Measurements from ENCODE around the gene REXO4. TPM values are rescaled to one million over a fixed set of nuclear protein-coding genes. Genes with fewer than 3 reads are reported as not detected.
"Not testable (repeated sequence)": the region's sequence is repeated elsewhere in the genome, so short reads cannot be mapped to it uniquely, and the experiment has no call there.

The REXO4 gene
- polyA plus RNA-seq, 1 of the 3 experiments (the other 2 are of a cell fraction), result 37.3 TPM

DNA sequence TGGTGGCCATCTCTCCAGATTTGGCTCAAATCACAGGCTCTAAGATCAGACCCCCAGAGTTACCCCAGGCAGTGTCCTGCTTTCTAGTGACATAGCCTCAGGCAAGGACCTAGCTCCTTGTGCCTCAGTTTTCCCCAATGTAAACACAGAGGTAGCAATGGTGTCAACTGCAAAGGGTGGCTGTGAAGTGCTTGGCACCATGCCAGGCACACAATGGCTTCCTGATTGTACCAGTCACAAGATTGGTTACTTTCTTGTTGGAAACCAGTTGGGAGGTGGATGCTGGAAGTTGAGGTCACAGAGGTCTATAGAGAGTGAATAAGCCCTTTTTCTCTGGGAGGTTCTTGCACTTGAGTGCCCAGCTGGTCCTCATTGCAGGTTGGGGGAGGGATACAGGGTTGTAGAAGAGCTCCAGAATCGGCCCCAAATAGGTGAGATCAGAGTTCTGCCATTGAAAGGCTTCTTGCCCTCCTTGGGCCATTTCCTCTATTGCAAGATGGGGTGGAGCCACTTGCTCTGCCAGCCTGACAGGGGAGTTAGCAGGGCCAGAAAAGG, 39.3 kb downstream of the REXO4 start:
- TF ChIP-seq SIN3A (IDR thresholded peaks at IDR 0.05; ENCODE audit: borderline replicate concordance, low read depth, low read length) (no peak), JUND (IDR thresholded peaks at IDR 0.05) (no peak), POLR2AphosphoS5 (IDR thresholded peaks at IDR 0.05; ENCODE audit: low read depth, low read length) (no peak)
- TF ChIP-seq, protein P1, sequence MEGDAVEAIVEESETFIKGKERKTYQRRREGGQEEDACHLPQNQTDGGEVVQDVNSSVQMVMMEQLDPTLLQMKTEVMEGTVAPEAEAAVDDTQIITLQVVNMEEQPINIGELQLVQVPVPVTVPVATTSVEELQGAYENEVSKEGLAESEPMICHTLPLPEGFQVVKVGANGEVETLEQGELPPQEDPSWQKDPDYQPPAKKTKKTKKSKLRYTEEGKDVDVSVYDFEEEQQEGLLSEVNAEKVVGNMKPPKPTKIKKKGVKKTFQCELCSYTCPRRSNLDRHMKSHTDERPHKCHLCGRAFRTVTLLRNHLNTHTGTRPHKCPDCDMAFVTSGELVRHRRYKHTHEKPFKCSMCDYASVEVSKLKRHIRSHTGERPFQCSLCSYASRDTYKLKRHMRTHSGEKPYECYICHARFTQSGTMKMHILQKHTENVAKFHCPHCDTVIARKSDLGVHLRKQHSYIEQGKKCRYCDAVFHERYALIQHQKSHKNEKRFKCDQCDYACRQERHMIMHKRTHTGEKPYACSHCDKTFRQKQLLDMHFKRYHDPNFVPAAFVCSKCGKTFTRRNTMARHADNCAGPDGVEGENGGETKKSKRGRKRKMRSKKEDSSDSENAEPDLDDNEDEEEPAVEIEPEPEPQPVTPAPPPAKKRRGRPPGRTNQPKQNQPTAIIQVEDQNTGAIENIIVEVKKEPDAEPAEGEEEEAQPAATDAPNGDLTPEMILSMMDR (IDR thresholded peaks at IDR 0.05), result no peak
- TF ChIP-seq, protein P2, sequence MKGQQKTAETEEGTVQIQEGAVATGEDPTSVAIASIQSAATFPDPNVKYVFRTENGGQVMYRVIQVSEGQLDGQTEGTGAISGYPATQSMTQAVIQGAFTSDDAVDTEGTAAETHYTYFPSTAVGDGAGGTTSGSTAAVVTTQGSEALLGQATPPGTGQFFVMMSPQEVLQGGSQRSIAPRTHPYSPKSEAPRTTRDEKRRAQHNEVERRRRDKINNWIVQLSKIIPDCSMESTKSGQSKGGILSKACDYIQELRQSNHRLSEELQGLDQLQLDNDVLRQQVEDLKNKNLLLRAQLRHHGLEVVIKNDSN (IDR thresholded peaks at IDR 0.05; ENCODE audit: borderline replicate concordance, low read depth), result no peak
- no peak overlapping the region for H3K9ac ChIP-seq
- WGBS (ENCODE audit: low lambda C conversion rate), result 100% methylated on average over 1 of the region's 1 CpG
- H3K9me3 ChIP-seq, result no peaks in the 10 kb centered on the region
- peaks cover 9% of the 10 kb centered on the region for H3F3A ChIP-seq (replicated peaks; ENCODE audit: insufficient read depth)
- H3K9me2 ChIP-seq, result no peaks in the 10 kb centered on the region
- POLR2A ChIA-PET, result interaction anchor here (0.6 kb wide), 1 partner anchor 12 kb away, joined by 3 read pairs; no protein-coding TSS in a partner anchor
- peaks cover 0 to 5% of the 10 kb centered on the region in 2 experiments for H3K36me3 ChIP-seq (replicated peaks in 1 of 2; ENCODE audit: control insufficient read depth in 1 of 2, insufficient read depth in 2 of 2, low read length in 1 of 2)
- H3K79me2 ChIP-seq (ENCODE audit: insufficient read depth), result peaks cover 27% of the 10 kb centered on the region
- CTCF ChIA-PET, result interaction anchor here (1.7 kb wide), 1 partner anchor 108 kb away, joined by 5 read pairs; no protein-coding TSS in a partner anchor
- no peak overlapping the region for H3K4me3 ChIP-seq (ENCODE audit: low read depth in 2 of 2, low read length in 1 of 2)
- no peak overlapping the region for H2AFZ ChIP-seq (ENCODE audit: low read depth)
- DNase-seq, result no peak
- peaks cover 5 to 7% of the 10 kb centered on the region in 2 experiments; a peak in 2 of 4 replicates for H3K4me1 ChIP-seq (ENCODE audit: control insufficient read depth in 1 of 2, insufficient read depth in 2 of 2, low read depth in 1 of 2, low read length in 1 of 2)
- peaks cover 17% of the 10 kb centered on the region for H4K20me1 ChIP-seq (ENCODE audit: insufficient read depth)
- H3K27ac ChIP-seq (ENCODE audit: low read depth in 2 of 2, low read length in 1 of 2), result no peak overlapping the region
- no peaks in the 10 kb centered on the region for H3K27me3 ChIP-seq (ENCODE audit: insufficient read depth)
- no peak overlapping the region for H3K4me2 ChIP-seq

DNA sequence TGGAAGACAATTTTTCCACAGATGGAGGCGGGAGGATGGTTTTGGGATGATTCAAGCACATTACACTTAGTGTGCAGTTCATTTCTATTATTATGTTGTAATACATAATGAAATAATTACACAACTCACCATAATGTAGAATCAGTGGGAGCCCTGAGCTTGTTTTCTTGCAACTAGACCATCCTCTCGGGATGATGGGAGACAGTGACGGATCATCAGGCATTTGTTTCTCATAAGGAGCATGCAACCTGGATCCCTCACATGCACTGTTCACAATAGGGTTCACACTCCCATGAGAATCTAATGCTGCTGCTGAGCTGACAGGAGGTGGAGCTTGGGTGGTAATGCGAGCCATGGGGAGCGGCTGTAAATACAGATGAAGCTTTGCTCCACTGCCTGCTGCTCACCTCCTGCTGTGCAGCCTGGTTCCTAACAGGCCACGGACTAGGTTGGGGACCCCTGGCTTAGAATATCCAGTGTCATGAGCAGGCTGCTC, 40.0 kb downstream of the REXO4 start:
- WGBS (ENCODE audit: low lambda C conversion rate), result 64% methylated on average over 6 of the region's 6 CpGs
- no peak overlapping the region for H3K9ac ChIP-seq
- POLR2A ChIA-PET, result no interaction called here
- TF ChIP-seq RCOR1 (IDR thresholded peaks at IDR 0.05; ENCODE audit: low read length), result no peak
- no peak overlapping the region for H3K4me3 ChIP-seq (ENCODE audit: low read depth in 2 of 2, low read length in 1 of 2)
- H3K27ac ChIP-seq (ENCODE audit: low read depth in 2 of 2, low read length in 1 of 2), result no peak overlapping the region
- H2AFZ ChIP-seq (ENCODE audit: low read depth), result no peak overlapping the region
- H4K20me1 ChIP-seq (ENCODE audit: insufficient read depth), result peaks cover 24% of the 10 kb centered on the region
- peaks cover 3 to 12% of the 10 kb centered on the region in 2 experiments for H3K36me3 ChIP-seq (replicated peaks in 1 of 2; ENCODE audit: control insufficient read depth in 1 of 2, insufficient read depth in 2 of 2, low read length in 1 of 2)
- H3K4me1 ChIP-seq (ENCODE audit: control insufficient read depth in 1 of 2, insufficient read depth in 2 of 2, low read depth in 1 of 2, low read length in 1 of 2), result peaks cover 5 to 9% of the 10 kb centered on the region in 2 experiments; a peak in 3 of 4 replicates
- H3K79me2 ChIP-seq (ENCODE audit: insufficient read depth), result peaks cover 34% of the 10 kb centered on the region
- no peaks in the 10 kb centered on the region for H3K27me3 ChIP-seq (ENCODE audit: insufficient read depth)
- no peaks in the 10 kb centered on the region for H3K9me3 ChIP-seq
- DNase-seq, result no peak
- CTCF ChIA-PET, result interaction anchor here (1.0 to 1.7 kb wide), 2 partner anchors 11 to 109 kb away, joined by 3 to 5 read pairs; no protein-coding TSS in a partner anchor
- H3F3A ChIP-seq (replicated peaks; ENCODE audit: insufficient read depth), result peaks cover 9% of the 10 kb centered on the region
- no peaks in the 10 kb centered on the region for H3K9me2 ChIP-seq
- H3K4me2 ChIP-seq, result no peak overlapping the region

- H2AFZ ChIP-seq (ENCODE audit: low read depth); H3K27me3 ChIP-seq (ENCODE audit: insufficient read depth); DNase-seq; H3K27ac ChIP-seq (ENCODE audit: low read depth in 2 of 2, low read length in 1 of 2); H3K9me2 ChIP-seq; H3K9me3 ChIP-seq; H3K4me3 ChIP-seq (ENCODE audit: low read depth in 2 of 2, low read length in 1 of 2); H3F3A ChIP-seq (replicated peaks; ENCODE audit: insufficient read depth); POLR2A ChIA-PET; H3K9ac ChIP-seq: not testable (repeated sequence)
- Histone ChIP-seq H3K36me3 (replicated peaks in 1 of 2; ENCODE audit: control insufficient read depth in 1 of 2, insufficient read depth in 2 of 2, low read length in 1 of 2) (peaks cover 8 to 17% of the 10 kb centered on the region in 2 experiments), H3K79me2 (ENCODE audit: insufficient read depth) (peaks cover 39% of the 10 kb centered on the region), H3K4me1 (ENCODE audit: control insufficient read depth in 1 of 2, insufficient read depth in 2 of 2, low read depth in 1 of 2, low read length in 1 of 2) (peaks cover 5 to 10% of the 10 kb centered on the region in 2 experiments; a peak in 3 of 4 replicates), H4K20me1 (ENCODE audit: insufficient read depth) (peaks cover 29% of the 10 kb centered on the region), H3K4me2 (peak overlapping the region; percentile 99; the same call in 1 of the 2 replicates)
- WGBS (ENCODE audit: low lambda C conversion rate), result 93% methylated on average over 14 of the region's 14 CpGs
- CTCF ChIA-PET, result interaction anchor here (0.6 to 1.7 kb wide), 6 partner anchors 12 to 110 kb away, joined by 3 to 6 read pairs (median 4); no protein-coding TSS in a partner anchor
These were observed 40.5 kb downstream of the REXO4 start for GRCh38 chr9:133377280-133377679.
